PC-9 (cell line): ENCODE measurements around the gene SPIB. TPM values are rescaled to one million over a fixed set of nuclear protein-coding genes. Genes with fewer than 3 reads are reported as not detected.

Source experiments
- BruUV-seq: library from RNA; stranded (reverse); fragments of 400-500 nt; replicated peaks from 2 replicates; lab custom pipeline; 2021; lab: Mats Ljungman, UMichigan
- CTCF ChIA-PET: fragments of 300-600 bp; sonication (Branson Sonifier 250); formaldehyde crosslinking; loops from one replicate; lab custom pipeline; 2022; ENCODE audit warnings: antibody characterized with exemption; lab: Charles Lee
- POLR2A ChIA-PET: fragments of 300-600 bp; sonication (Branson Sonifier 250); formaldehyde crosslinking; loops from one replicate; lab custom pipeline; 2022; ENCODE audit warnings: antibody characterized with exemption; ENCODE audit not compliant: unreplicated experiment; lab: Charles Lee
- DNase-seq, 2 experiments: peaks; one replicate each; pipeline versions ENCODE4 v3.0.0 to v3.0.0-alpha.2; 2015 to 2022; ENCODE audit warnings: mixed read lengths in 1 of 2
- H2AFZ ChIP-seq: fragments of 200-600 bp; sonication (generic); 2 replicates; pipeline ENCODE4 v1.8.1; 2017; ENCODE audit warnings: antibody characterized with exemption
- H3F3A ChIP-seq: fragments of 200-600 bp; sonication (generic); 2 replicates; pipeline ENCODE4 v1.8.1; 2017; ENCODE audit warnings: antibody characterized with exemption, mild to moderate bottlenecking, low read depth; ENCODE audit not compliant: insufficient read depth
- H3K27ac ChIP-seq: fragments of 200-600 bp; sonication (generic); 2 replicates; pipeline ENCODE4 v1.6.1; 2016; ENCODE audit warnings: mixed run types
- H3K27me3 ChIP-seq: fragments of 200-600 bp; sonication (generic); 2 replicates; pipeline ENCODE4 v1.6.1; 2016; ENCODE audit warnings: low read depth, mixed run types; ENCODE audit not compliant: insufficient read depth
- H3K36me3 ChIP-seq: fragments of 200-600 bp; sonication (generic); 2 replicates; pipeline ENCODE4 v1.6.1; 2016; ENCODE audit warnings: low read depth, mixed run types
- H3K4me1 ChIP-seq: fragments of 200-600 bp; sonication (generic); replicated peaks from 2 replicates; pipeline ENCODE4 v1.6.1; 2016; ENCODE audit warnings: mixed run types; ENCODE audit not compliant: insufficient read depth
- H3K4me2 ChIP-seq: fragments of 200-600 bp; sonication (generic); 2 replicates; pipeline ENCODE4 v1.6.1; 2017; ENCODE audit warnings: mixed run types
- H3K4me3 ChIP-seq: fragments of 200-600 bp; sonication (generic); 2 replicates; pipeline ENCODE4 v1.6.1; 2016; ENCODE audit warnings: mixed run types
- H3K79me2 ChIP-seq: fragments of 200-600 bp; sonication (generic); 2 replicates; pipeline ENCODE4 v1.6.1; 2017; ENCODE audit warnings: low read depth, mixed run types
- H3K9me2 ChIP-seq: fragments of 200-600 bp; sonication (generic); 2 replicates; pipeline ENCODE4 v1.8.1; 2017; ENCODE audit warnings: mild to moderate bottlenecking; ENCODE audit not compliant: insufficient read depth
- H3K9me3 ChIP-seq: fragments of 200-600 bp; sonication (generic); 2 replicates; pipeline ENCODE4 v1.8.1; 2016; ENCODE audit warnings: low read depth; ENCODE audit not compliant: insufficient read depth
- H4K20me1 ChIP-seq: fragments of 200-600 bp; sonication (generic); 2 replicates; pipeline ENCODE4 v1.8.1; 2017; ENCODE audit not compliant: insufficient read depth
- EZH2 ChIP-seq: fragments of 200-600 bp; sonication (generic); IDR thresholded peaks from 2 replicates; pipeline ENCODE4 v1.8.0; 2017; ENCODE audit warnings: antibody characterized with exemption, low read depth
- intact Hi-C: fragments of 100-400 bp; cut with micrococcal nuclease; formaldehyde crosslinking; loops from one replicate; pipeline ENCODE4 v1.10.0; 2022; ENCODE audit not compliant: unreplicated experiment
- total RNA-seq: library from RNA; stranded (reverse); gene quantifications from 2 replicates; pipeline ENCODE4 v1.2.3, GENCODE V29; 2021
- TF ChIP-seq, protein P1 (sequence below): fragments of 200-600 bp; sonication (generic); conservative IDR thresholded peaks from 2 replicates; pipeline ENCODE4 v1.6.1; 2017; ENCODE audit warnings: mixed run types, antibody characterized with exemption, mild to moderate bottlenecking, moderate library complexity

Gene SPIB
- total RNA-seq, 1 experiment from 2014 or later = not detected

DNA sequence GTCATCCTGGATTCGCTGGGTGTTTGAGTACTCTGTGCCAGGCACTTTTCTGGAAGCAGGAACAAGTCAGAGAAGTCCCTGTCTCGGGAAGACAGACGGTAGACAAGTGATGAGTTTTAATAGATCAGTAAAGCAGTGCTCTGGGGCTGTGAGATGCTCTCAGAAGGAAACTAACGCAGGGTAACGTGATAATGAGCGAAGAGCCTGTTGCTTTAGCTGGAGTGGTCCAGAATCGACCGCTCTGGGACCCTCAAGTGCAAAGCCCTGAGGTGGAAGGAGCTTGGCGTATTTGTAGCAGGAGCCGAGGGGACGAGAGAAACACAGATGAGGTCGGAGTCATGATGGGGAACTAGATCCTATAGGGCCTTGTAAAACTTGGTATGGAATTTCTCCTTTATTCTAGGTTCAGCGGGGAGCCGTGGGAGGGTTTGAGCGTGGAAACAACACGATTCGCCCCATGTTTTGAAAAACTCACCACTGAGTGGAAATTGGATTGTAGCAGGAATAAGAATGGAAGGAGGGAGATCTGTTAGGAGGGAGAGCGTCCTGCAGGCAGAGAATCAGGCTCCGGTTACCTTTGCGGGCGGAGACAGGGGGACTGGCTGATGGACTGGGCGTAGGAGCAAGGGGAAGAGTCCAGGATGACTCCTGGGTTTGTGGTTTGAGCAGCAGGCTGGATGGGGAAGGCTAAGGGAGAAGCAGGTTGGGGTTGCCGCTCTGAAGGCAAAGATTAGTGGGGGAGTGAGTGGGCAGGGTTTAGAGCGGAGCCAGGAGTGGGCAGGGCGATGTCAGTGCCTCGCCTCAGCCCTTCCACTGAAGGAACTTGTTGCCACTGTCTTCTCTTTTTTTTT is 33.8 kb upstream of the SPIB start:
- peak overlapping the region; percentile 73 for H2AFZ ChIP-seq
- no TSS peak for BruUV-seq
- POLR2A ChIA-PET = interaction anchor here (0.6 kb wide), 2 partner anchors 182 to 212 kb away, joined by 3 to 5 read pairs; partner anchors contain the start of gene MYH14

GRCh38 chr19:50387176-50387867 is 31.4 kb upstream of the SPIB start:
- no peak overlapping the region for H2AFZ ChIP-seq

More for the DNA sequence above, 33.8 kb upstream of the SPIB start:
- peak; percentile 19 to 40 for DNase-seq
- intact Hi-C loops = loop anchor here (1.0 kb wide), 1 partner anchor 9 kb away; the partner anchor contains the start of gene NR1H2
- peaks cover 14% of the 10 kb centered on the region for H4K20me1 ChIP-seq
- peaks cover 23% of the 10 kb centered on the region for H3F3A ChIP-seq
- H3K9me2 ChIP-seq = no peaks in the 10 kb centered on the region
- no peaks in the 10 kb centered on the region for H3K9me3 ChIP-seq
- CTCF ChIA-PET = interaction anchor here (0.7 kb wide), 1 partner anchor 617 kb away, joined by 9 read pairs; no protein-coding TSS in a partner anchor
- no peak for TF ChIP-seq EZH2
- TF ChIP-seq, protein P1, sequence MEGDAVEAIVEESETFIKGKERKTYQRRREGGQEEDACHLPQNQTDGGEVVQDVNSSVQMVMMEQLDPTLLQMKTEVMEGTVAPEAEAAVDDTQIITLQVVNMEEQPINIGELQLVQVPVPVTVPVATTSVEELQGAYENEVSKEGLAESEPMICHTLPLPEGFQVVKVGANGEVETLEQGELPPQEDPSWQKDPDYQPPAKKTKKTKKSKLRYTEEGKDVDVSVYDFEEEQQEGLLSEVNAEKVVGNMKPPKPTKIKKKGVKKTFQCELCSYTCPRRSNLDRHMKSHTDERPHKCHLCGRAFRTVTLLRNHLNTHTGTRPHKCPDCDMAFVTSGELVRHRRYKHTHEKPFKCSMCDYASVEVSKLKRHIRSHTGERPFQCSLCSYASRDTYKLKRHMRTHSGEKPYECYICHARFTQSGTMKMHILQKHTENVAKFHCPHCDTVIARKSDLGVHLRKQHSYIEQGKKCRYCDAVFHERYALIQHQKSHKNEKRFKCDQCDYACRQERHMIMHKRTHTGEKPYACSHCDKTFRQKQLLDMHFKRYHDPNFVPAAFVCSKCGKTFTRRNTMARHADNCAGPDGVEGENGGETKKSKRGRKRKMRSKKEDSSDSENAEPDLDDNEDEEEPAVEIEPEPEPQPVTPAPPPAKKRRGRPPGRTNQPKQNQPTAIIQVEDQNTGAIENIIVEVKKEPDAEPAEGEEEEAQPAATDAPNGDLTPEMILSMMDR = no peak
- H3K27me3 ChIP-seq = no peaks in the 10 kb centered on the region
- H3K27ac ChIP-seq = 0 out of 2 replicates have a peak overlapping the region, but pooled peaks have one; percentile 13
- H3K4me1 ChIP-seq = peaks cover 10% of the 10 kb centered on the region; the same call in 1 of the 2 replicates
- H3K79me2 ChIP-seq = peaks cover 41% of the 10 kb centered on the region
- peak overlapping the region; percentile 78 for H3K4me3 ChIP-seq
- 0 out of 2 replicates have a peak, but pooled peaks cover 10% of the 10 kb centered on the region for H3K36me3 ChIP-seq
- H3K4me2 ChIP-seq = peak overlapping the region; percentile 99

More at GRCh38 chr19:50387176-50387867, 31.4 kb upstream of the SPIB start:
- intact Hi-C loops = no loop called here
- Histone ChIP-seq H3K4me2 (no peak overlapping the region), H3F3A (peaks cover 27% of the 10 kb centered on the region), H3K27me3 (no peaks in the 10 kb centered on the region), H3K9me3 (no peaks in the 10 kb centered on the region), H4K20me1 (peaks cover 14% of the 10 kb centered on the region), H3K79me2 (peaks cover 41% of the 10 kb centered on the region), H3K27ac (no peak overlapping the region), H3K4me1 (peaks cover 10% of the 10 kb centered on the region; the same call in 1 of the 2 replicates), H3K9me2 (no peaks in the 10 kb centered on the region), H3K36me3 (0 out of 2 replicates have a peak, but pooled peaks cover 5% of the 10 kb centered on the region), H3K4me3 (no peak overlapping the region)
- CTCF ChIA-PET = no interaction called here
- BruUV-seq = no TSS peak
- DNase-seq = peak in 1 of 2 experiments; percentile 32
- POLR2A ChIA-PET = no interaction called here
- TF ChIP-seq, protein P1 = no peak
- no peak for TF ChIP-seq EZH2
